ENCODE results near the gene C1QTNF6. TPM values are rescaled to one million over a fixed set of nuclear protein-coding genes. Genes with fewer than 3 reads are reported as not detected.

The C1QTNF6 gene
- total RNA-seq, 1 experiment from 2014 or later: 15.2 TPM

GRCh38 chr22:37205046-37205445 lies 17.0 kb upstream of the C1QTNF6 start:
- TF ChIP-seq REST (IDR thresholded peaks at IDR 0.05; ENCODE audit: low read depth): no peak
- no peak for TF ChIP-seq RAD21 (IDR thresholded peaks at IDR 0.05; ENCODE audit: low read depth)
- TF ChIP-seq JUND (IDR thresholded peaks at IDR 0.05): no peak
- TF ChIP-seq CBX3 (IDR thresholded peaks at IDR 0.05; ENCODE audit: low read depth): no peak
- TF ChIP-seq ZBTB33 (IDR thresholded peaks at IDR 0.05; ENCODE audit: extremely low read depth, insufficient replicate concordance, low read length): no peak
- TF ChIP-seq EZH2 (IDR thresholded peaks at IDR 0.05): no peak
- TF ChIP-seq CEBPB (IDR thresholded peaks at IDR 0.05; ENCODE audit: low read depth): no peak
- TF ChIP-seq SP1 (IDR thresholded peaks at IDR 0.05; ENCODE audit: low read depth): no peak
- no peak for TF ChIP-seq ZFX (IDR thresholded peaks at IDR 0.05)
- TF ChIP-seq SRF (IDR thresholded peaks at IDR 0.05; ENCODE audit: low read depth): no peak
- TF ChIP-seq TCF7L2 (IDR thresholded peaks at IDR 0.05; ENCODE audit: borderline replicate concordance, extremely low read depth, insufficient read depth, insufficient read length): no peak
- TF ChIP-seq YY1 (IDR thresholded peaks at IDR 0.05; ENCODE audit: extremely low read depth, insufficient replicate concordance, low read depth, low read length): no peak
- TF ChIP-seq ATF3 (IDR thresholded peaks at IDR 0.05): no peak
- no peak for TF ChIP-seq SIN3A (IDR thresholded peaks at IDR 0.05; ENCODE audit: low read depth)
- no peak for TF ChIP-seq MAX (IDR thresholded peaks at IDR 0.05)
- TF ChIP-seq EGR1 (IDR thresholded peaks at IDR 0.05; ENCODE audit: low read depth): no peak
- TF ChIP-seq POLR2A (IDR thresholded peaks at IDR 0.05; ENCODE audit: borderline replicate concordance, extremely low read depth, insufficient read depth, insufficient read length): no peak
- no peak for TF ChIP-seq ZNF274 (IDR thresholded peaks at IDR 0.05; ENCODE audit: low read depth, low read length)
- TF ChIP-seq ELF1 (IDR thresholded peaks at IDR 0.05; ENCODE audit: borderline replicate concordance, low read depth): no peak
- no peaks in the 10 kb centered on the region for H3K79me2 ChIP-seq (ENCODE audit: insufficient read depth, low read length)
- no peak overlapping the region for H3K27ac ChIP-seq (ENCODE audit: low read depth, low read length)
- no peak for ATAC-seq
- BruUV-seq (replicated peaks): no TSS peak
- H3K4me3 ChIP-seq (replicated peaks in 1 of 2; ENCODE audit: low read depth in 1 of 2, low read length in 2 of 2): no peak overlapping the region
- H2AFZ ChIP-seq (ENCODE audit: low read depth, low read length, poor library complexity, severe bottlenecking): no peak overlapping the region
- H3K4me1 ChIP-seq (ENCODE audit: control insufficient read depth in 1 of 2, insufficient read depth in 2 of 2, low read length in 2 of 2): peaks cover under 1 to 9% of the 10 kb centered on the region in 2 experiments; a peak in 3 of 4 replicates
- intact Hi-C loops (cut with micrococcal nuclease): no loop called here
- H4K20me1 ChIP-seq (ENCODE audit: insufficient read depth): no peaks in the 10 kb centered on the region
- ChIA-PET CTCF (interaction anchor here (0.7 kb wide), 1 partner anchor 357 kb away, joined by 3 read pairs; no protein-coding TSS in a partner anchor), POLR2A (no interaction called here), RAD21 (ENCODE audit: low non-redundant PET in 1 of 2, low total read pairs in 2 of 2, uncharacterized antibody in 2 of 2, unreplicated experiment in 2 of 2) (no interaction called here)
- no peak for DNase-seq (ENCODE audit: low read depth, low spot score)
- no peaks in the 10 kb centered on the region for H3K27me3 ChIP-seq (ENCODE audit: insufficient read depth, low read length)
- no peak overlapping the region for H3K4me2 ChIP-seq (ENCODE audit: low read length)
- no peaks in the 10 kb centered on the region for H3K9me2 ChIP-seq (ENCODE audit: insufficient read depth)
- H3K36me3 ChIP-seq (ENCODE audit: control insufficient read depth in 1 of 2, insufficient read depth in 2 of 2, low read length in 2 of 2): no peaks in the 10 kb centered on the region
- H3K9ac ChIP-seq (ENCODE audit: low read length): no peak overlapping the region
- no peaks in the 10 kb centered on the region for H3K9me3 ChIP-seq (ENCODE audit: control insufficient read depth in 1 of 2, insufficient read depth in 1 of 2, low read depth in 1 of 2, low read length in 2 of 2)

Data from HCT116 (cell line).